Activated CD4-positive, alpha-beta T cell treated with anti-CD3 and anti-CD28 coated beads for 24 hours (primary cell): Measurements from ENCODE around the gene GNA15.

Experiments used
- DNase-seq, 2 donors: peaks; one replicate each; pipeline ENCODE4 v3.0.0-alpha.2; 2020; ENCODE audit warnings: low read depth in 2 of 2

GNA15 gene

GRCh38 chr19:3208317-3209207 lies 72.7 kb downstream of the GNA15 start:
- no peak for DNase-seq

- DNase-seq, result peak; percentile 57 to 72
Observed at GRCh38 chr19:3210347-3211017, 74.6 kb downstream of the GNA15 start.

- DNase-seq, result no peak
Observed at GRCh38 chr19:3211191-3211590, 75.4 kb downstream of the GNA15 start.

GRCh38 chr19:3213159-3213558 lies 77.3 kb downstream of the GNA15 start:
- no peak for DNase-seq
